DOHH2 (cell line): ENCODE measurements around the gene SYT1.

ENCODE experiments used
- EZH2phosphoT487 ChIP-seq: fragments of 200-600 bp; sonication (generic); IDR thresholded peaks from 2 replicates; pipeline ENCODE4 v1.6.1; 2017; ENCODE audit warnings: borderline replicate concordance, mild to moderate bottlenecking, antibody characterized with exemption, low read length, moderate library complexity, mixed read lengths
- TF ChIP-seq, protein P1 (sequence below): fragments of 200-600 bp; sonication (generic); IDR thresholded peaks from one replicate; pipeline ENCODE4 v1.5.1; 2014; ENCODE audit warnings: antibody characterized with exemption, mild to moderate bottlenecking, low read depth, low read length; ENCODE audit not compliant: poor library complexity, severe bottlenecking

DNA sequence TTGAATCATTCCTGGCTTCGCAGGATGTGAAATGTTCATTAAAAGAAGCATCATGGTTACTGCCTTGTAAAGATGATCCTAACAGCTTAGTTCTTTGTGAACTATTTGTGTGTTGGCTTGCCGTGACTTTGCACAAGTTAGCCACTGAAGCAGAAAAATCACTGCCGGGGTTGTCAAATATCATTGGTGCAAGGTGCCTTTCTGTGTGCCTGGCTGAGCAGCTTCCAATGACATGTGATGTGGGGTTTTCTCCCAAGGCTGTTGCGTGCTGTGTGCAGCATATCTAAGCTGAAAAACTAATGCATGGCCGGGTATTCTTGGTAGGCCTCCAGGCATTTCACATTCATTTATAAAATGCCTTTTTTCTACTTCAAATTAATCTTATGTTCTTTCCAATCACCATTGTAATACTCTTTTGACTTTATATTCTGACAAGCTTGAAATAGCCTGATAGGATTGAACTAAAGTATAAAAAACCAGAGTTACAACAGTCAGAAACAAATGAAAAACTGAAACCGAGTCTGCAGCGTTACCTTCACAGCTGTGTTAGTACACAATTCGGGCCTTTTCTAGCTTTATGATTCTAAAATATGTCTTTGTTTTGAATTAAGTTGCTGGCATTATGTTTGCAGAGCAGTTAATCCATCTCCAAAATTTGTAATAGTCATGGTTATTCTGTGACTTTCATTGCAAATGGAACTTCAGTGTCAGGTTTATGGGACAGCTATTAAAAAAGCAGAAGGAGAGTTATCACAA, 222.1 kb downstream of the SYT1 start:
- TF ChIP-seq, protein P1, sequence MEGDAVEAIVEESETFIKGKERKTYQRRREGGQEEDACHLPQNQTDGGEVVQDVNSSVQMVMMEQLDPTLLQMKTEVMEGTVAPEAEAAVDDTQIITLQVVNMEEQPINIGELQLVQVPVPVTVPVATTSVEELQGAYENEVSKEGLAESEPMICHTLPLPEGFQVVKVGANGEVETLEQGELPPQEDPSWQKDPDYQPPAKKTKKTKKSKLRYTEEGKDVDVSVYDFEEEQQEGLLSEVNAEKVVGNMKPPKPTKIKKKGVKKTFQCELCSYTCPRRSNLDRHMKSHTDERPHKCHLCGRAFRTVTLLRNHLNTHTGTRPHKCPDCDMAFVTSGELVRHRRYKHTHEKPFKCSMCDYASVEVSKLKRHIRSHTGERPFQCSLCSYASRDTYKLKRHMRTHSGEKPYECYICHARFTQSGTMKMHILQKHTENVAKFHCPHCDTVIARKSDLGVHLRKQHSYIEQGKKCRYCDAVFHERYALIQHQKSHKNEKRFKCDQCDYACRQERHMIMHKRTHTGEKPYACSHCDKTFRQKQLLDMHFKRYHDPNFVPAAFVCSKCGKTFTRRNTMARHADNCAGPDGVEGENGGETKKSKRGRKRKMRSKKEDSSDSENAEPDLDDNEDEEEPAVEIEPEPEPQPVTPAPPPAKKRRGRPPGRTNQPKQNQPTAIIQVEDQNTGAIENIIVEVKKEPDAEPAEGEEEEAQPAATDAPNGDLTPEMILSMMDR = no peak
- no peak for TF ChIP-seq EZH2phosphoT487
